NCI-H526 (cell line): Measurements from ENCODE around the gene CDRT15L2.
A peak's percentile ranks its signal among the peaks of the same experiment; 100 is the strongest.
"Not testable (repeated sequence)": the region's sequence is repeated elsewhere in the genome, so short reads cannot be mapped to it uniquely, and the experiment has no call there.

Experiments used
- DNase-seq, 2 experiments: peaks; one replicate each; lab custom pipeline; 2025; lab: John Stamatoyannopoulos, UW

Gene CDRT15L2

GRCh38 chr17:20579424-20579823 lies at the start of gene CDRT15L2:
TSS of gene CDRT15L2 (plus strand) at chr17:20579724. CDS start at chr17:20579744, 20 bp downstream.
- DNase-seq, result not testable (repeated sequence)

DNA sequence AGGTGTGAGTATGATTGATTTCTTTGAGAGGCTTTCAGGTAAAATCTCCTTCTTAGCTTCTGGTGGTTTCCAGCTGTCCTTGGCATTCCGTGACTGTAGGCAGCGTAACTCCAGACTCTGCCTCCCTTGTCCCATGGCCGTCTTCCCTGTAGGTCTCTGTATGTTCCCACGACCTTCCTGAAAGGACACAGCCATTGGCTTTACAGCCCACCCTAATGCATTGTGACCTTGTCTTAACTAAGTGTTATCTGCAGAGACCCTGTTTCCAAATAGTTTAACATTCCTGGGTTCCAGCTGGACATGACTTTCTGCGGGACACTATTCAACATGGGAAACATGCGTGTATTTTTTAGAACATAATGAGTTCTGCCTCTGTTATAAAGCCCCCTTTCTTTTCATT lies 49.4 kb upstream of the CDRT15L2 start:
- DNase-seq, result not testable (repeated sequence)

DNA sequence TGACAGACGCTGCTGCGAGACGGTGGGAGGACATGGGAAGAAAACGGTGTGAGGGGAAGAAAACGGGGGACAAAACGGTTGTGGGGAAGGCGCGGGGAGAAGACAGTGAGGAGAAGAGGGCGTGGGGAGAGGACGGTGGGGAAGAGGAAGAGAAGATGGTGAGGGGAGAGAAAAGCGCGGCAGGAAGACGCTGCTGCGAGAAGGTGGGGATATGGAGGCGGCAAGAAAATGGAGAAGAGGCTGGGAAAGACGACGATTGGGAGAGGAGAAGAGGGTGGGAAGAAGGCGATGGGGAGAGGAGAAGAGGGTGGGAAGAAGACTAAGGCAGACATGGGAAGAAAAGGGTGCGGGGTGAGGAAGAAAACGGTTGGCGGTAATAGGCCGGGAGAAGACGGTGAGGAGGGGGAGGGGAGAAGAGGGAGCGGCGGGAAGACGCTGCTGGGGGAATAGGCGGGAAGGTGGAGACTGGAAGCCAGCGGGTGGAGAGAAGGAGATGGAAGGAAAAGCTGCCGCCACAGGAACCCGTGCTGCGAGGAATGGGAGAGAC lies 46.9 kb upstream of the CDRT15L2 start:
- not testable (repeated sequence) for DNase-seq

DNA sequence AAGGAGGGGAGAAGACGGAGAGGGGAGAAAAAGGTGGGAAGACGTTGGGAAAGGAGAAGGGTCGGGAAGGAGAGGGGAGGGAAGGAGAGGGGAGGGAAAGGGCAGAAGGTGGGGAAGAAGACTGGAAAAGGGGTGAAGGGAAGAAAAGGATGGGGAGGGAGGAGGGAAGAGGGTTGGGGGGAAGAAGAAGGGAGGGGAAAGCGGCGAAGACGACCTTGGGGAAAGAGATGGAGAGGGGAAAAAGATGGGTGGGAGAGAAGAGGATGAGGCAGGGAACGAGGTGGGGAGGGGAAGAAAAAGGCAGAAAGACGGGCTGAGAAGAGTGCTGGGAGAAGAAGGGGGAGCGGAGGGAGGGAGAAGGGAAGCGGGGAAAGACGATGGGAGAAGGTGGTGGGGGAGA lies 46.3 kb upstream of the CDRT15L2 start:
- DNase-seq, result not testable (repeated sequence)

GRCh38 chr17:20534711-20535550 lies 44.6 kb upstream of the CDRT15L2 start:
- DNase-seq, result peak; percentile 31 to 44

- not testable (repeated sequence) for DNase-seq
Observed at GRCh38 chr17:20540414-20540813, 39.1 kb upstream of the CDRT15L2 start.

DNA sequence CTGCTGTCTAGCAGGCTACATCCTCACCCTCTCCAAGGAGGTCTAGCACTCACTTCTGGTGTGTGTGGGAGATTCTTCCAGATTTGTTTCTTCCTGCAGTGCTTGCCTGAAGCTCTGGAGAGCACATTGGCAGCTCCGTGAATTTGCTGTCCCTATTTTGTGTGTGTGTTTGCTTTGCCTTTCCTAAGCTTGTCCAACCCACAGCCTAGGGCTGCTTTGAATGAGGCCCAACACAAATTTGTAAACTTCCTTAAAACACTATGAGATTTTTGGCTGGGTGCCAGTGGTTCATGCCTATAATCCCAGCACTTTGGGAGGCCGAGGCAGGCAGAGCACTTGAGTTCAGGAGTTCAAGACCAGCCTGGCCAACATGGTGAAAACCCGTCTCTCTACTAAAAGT lies 38.7 kb upstream of the CDRT15L2 start:
- DNase-seq, result peak; percentile 41 to 48

- DNase-seq, result peak; percentile 38 to 48
Observed at GRCh38 chr17:20541853-20542546, 37.5 kb upstream of the CDRT15L2 start.

- DNase-seq, result not testable (repeated sequence)
Observed at GRCh38 chr17:20547923-20548322, 31.6 kb upstream of the CDRT15L2 start.

DNA sequence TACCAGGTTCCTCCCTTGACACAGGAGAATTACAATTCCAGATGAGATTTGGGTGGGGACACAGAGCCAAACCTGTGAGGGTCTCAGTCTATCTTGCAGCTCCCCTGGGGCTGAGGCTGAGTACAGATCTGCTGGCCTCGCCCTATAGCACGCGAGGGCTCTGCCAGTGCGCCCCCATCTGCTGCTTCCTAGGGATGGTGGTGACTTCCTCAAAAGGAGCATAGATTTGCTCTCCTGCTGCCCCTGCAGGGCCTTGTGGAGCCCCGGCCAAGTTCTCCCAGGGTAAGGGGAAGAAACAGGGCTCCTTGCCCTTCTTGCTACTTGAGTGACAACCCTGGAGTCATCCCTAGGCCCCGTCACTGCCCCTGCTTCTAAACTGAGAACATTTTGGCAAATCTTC lies 26.6 kb upstream of the CDRT15L2 start:
- not testable (repeated sequence) for DNase-seq

GRCh38 chr17:20554728-20555127 lies 24.8 kb upstream of the CDRT15L2 start:
- not testable (repeated sequence) for DNase-seq

GRCh38 chr17:20555135-20556010 lies 24.2 kb upstream of the CDRT15L2 start:
- DNase-seq, result not testable (repeated sequence)

DNA sequence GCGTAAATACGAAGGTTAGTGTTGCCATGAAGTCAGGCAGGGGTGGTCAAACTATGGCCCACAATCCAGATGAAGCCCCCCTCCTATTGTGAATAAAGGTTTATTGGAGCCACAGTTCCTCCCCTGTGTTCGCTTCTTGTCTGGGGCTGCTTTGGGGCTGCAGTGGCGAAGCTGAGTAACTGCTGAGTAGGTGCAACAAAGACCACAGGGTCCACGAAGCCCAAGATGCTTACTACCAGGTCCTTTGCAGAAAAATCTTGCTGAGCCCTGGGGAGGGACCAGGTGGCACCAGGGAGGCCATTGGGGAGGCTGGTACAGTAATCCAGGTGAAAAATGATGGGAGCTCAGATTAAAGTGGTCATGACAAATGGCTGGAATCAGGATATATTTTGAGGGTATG lies 21.4 kb upstream of the CDRT15L2 start:
- not testable (repeated sequence) for DNase-seq

- DNase-seq, result not testable (repeated sequence)
Observed at GRCh38 chr17:20559018-20559417, 20.5 kb upstream of the CDRT15L2 start.

GRCh38 chr17:20562587-20562986 lies 16.9 kb upstream of the CDRT15L2 start:
- DNase-seq, result no peak

DNA sequence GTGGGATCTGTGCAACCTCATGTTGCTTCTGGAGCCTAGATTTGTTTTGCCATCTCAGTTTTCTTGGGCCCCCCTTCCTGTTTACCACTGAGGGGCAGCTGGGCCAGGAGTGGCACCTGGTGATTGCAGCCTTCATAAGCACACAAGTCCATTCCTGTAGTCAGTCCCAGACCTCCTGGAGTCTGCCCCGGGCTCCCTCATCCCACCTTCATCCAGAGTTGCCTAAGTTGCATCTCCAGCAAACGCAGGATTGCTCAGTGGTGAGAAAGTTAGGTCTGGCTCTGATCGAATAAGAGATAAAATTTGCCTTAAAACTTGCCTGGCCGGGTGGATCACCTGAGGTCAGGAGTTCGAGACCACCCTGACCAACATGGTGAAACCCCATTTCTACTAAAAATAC lies 14.3 kb upstream of the CDRT15L2 start:
- DNase-seq, result not testable (repeated sequence)

DNA sequence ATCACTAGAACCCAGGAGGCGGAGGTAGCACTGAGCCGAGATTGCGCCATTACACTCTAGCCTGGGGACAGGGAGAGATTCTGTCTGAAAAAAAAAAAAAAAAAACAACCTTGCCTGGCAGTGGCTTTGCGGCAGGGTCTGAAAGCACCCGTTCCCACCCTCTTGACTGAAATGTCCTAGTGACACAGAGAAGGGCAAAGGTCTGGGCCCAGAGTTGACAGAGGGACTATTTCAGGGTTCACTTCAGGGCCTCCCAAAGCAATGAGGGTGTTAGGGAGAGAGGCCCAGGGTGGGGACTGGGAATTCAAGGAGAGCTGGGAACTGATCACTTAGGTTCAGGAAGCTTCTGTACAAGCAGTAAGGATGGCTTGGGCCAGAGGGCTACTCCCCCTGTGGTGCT lies 13.8 kb upstream of the CDRT15L2 start:
- DNase-seq, result no peak

DNA sequence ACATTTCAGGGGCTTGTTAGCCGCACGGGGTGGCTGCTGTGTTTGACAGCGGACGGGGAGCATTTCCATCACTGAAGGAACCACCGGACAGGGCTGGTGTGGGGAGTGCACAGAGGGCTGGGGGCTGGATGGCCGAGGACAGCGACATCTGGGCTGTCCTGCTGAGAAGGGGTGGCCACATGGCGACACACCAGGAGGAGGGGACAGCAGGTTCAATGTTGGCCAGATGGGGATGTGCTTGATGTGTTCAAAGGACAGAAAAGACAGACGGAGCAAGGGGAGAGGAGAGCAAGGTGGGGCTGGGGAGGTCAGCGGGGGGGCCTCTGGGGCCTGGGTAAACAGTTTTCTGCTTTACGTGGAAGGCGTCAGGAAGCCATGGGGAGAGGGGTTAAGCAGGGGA lies 12.8 kb upstream of the CDRT15L2 start:
- DNase-seq, result not testable (repeated sequence)

- DNase-seq, result not testable (repeated sequence)
Observed at GRCh38 chr17:20567421-20567820, 12.1 kb upstream of the CDRT15L2 start.

- not testable (repeated sequence) for DNase-seq
Observed at GRCh38 chr17:20568604-20569003, 10.9 kb upstream of the CDRT15L2 start.

- DNase-seq, result not testable (repeated sequence)
Observed at GRCh38 chr17:20571653-20572052, 7.9 kb upstream of the CDRT15L2 start.

- not testable (repeated sequence) for DNase-seq
Observed at GRCh38 chr17:20573216-20573615, 6.3 kb upstream of the CDRT15L2 start.
